GM12878 (cell line): Measurements from ENCODE around the gene ATIC. TPM values are rescaled to one million over a fixed set of nuclear protein-coding genes. Genes with fewer than 3 reads are reported as not detected.

Source experiments
- ATAC-seq: fragments of 200-7000 bp; cut with Tn5 transposase; 3 replicates; pipeline ENCODE4 v1.9.1; 2020; ENCODE audit warnings: mild to moderate bottlenecking, moderate library complexity
- BruUV-seq: library from RNA; stranded (reverse); fragments of 400-500 nt; replicated peaks from 2 replicates; lab custom pipeline; 2021; lab: Mats Ljungman, UMichigan
- CTCF ChIA-PET: fragments of 300-600 bp; sonication (Branson Sonifier 250); formaldehyde crosslinking; extraction: SDS; loops from one replicate; lab custom pipeline; 2021; ENCODE audit warnings: inconsistent platforms; lab: Yijun Ruan, JAX
- POLR2A ChIA-PET: fragments of 350-600 bp; formaldehyde crosslinking; extraction: SDS; loops from one replicate; lab custom pipeline; 2021; ENCODE audit warnings: inconsistent platforms; lab: Charles Lee
- RAD21 ChIA-PET: fragments of 300-600 bp; sonication (Branson Sonifier 250); formaldehyde crosslinking; loops from one replicate; lab custom pipeline; 2023; ENCODE audit warnings: antibody characterized with exemption; ENCODE audit not compliant: unreplicated experiment; lab: Charles Lee
- SMC1A ChIA-PET: fragments of 300-600 bp; sonication (Branson Sonifier 250); formaldehyde crosslinking; loops from one replicate; lab custom pipeline; 2023; ENCODE audit not compliant: unreplicated experiment, uncharacterized antibody; lab: Charles Lee
- DNase-seq: peaks from one replicate; pipeline ENCODE4 v3.0.0-alpha.2; 2011; ENCODE audit warnings: low read depth, low spot score
- FAIRE-seq: peaks from 3 replicates; lab custom pipeline; 2011; peaks lifted over from hg19 to GRCh38; lab: Jason Lieb, UNC
- H2AFZ ChIP-seq: 2 replicates; pipeline ENCODE4 v1.6.0; 2011; ENCODE audit warnings: low read depth, low read length, control low read depth; ENCODE audit not compliant: control insufficient read depth
- H3K27ac ChIP-seq: 2 replicates; pipeline ENCODE4 v1.5.1; 2011; ENCODE audit warnings: control low read depth; ENCODE audit not compliant: control insufficient read depth, insufficient read depth
- H3K27me3 ChIP-seq, 2 experiments: replicated peaks in 1 of 2; 2 replicates each; pipeline versions ENCODE4 v1.6.0 to v1.6.1; 2011; ENCODE audit warnings: low read length in 1 of 2; ENCODE audit not compliant: control insufficient read depth in 2 of 2, insufficient read depth in 2 of 2
- H3K36me3 ChIP-seq, 2 experiments: 2 replicates each; pipeline ENCODE4 v1.5.1; 2011; ENCODE audit warnings: low read length in 1 of 2; ENCODE audit not compliant: control insufficient read depth in 2 of 2, insufficient read depth in 2 of 2
- H3K4me1 ChIP-seq: 2 replicates; pipeline ENCODE4 v1.6.1; 2011; ENCODE audit warnings: mild to moderate bottlenecking, low read length, moderate library complexity, mixed read lengths; ENCODE audit not compliant: control insufficient read depth, insufficient read depth
- H3K4me2 ChIP-seq: 2 replicates; pipeline ENCODE4 v1.6.0; 2011; ENCODE audit warnings: control low read depth; ENCODE audit not compliant: control insufficient read depth, insufficient read depth
- H3K4me3 ChIP-seq: fragments of 200-600 bp; sonication (generic); 2 replicates; pipeline ENCODE4 v1.5.1; 2016
- H3K79me2 ChIP-seq: 2 replicates; pipeline ENCODE4 v1.6.0; 2011; ENCODE audit warnings: low read length; ENCODE audit not compliant: control insufficient read depth, insufficient read depth
- H3K9ac ChIP-seq: 2 replicates; pipeline ENCODE4 v1.8.0; 2011; ENCODE audit warnings: low read length, control low read depth, mixed read lengths; ENCODE audit not compliant: control insufficient read depth, insufficient read depth
- H3K9me3 ChIP-seq: replicated peaks from 3 replicates; pipeline ENCODE4 v1.5.1; 2011; ENCODE audit warnings: mild to moderate bottlenecking, low read length; ENCODE audit not compliant: control insufficient read depth, insufficient read depth
- H4K20me1 ChIP-seq: 2 replicates; pipeline ENCODE4 v1.6.0; 2011; ENCODE audit not compliant: control insufficient read depth, insufficient read depth
- BACH1 ChIP-seq: fragments of 450-650 bp; IDR thresholded peaks from 2 replicates; pipeline ENCODE4 v1.6.1; 2017; ENCODE audit warnings: mild to moderate bottlenecking, borderline replicate concordance
- CREB1 ChIP-seq: IDR thresholded peaks from 2 replicates; pipeline ENCODE4 v1.6.1; 2012; ENCODE audit warnings: low read depth, mild to moderate bottlenecking, inconsistent platforms
- CREM ChIP-seq: IDR thresholded peaks from 2 replicates; pipeline ENCODE4 v1.6.1; 2014; ENCODE audit warnings: antibody characterized with exemption, low read depth
- CUX1 ChIP-seq: IDR thresholded peaks from 2 replicates; pipeline ENCODE4 v1.6.1; 2012; ENCODE audit warnings: improper control_type of control experiment, low read depth, low read length; ENCODE audit not compliant: insufficient replicate concordance
- HCFC1 ChIP-seq: fragments of 150-350 bp; IDR thresholded peaks from 2 replicates; pipeline ENCODE4 v1.6.1; 2014; ENCODE audit warnings: low read length
- KDM1A ChIP-seq: fragments of 200-600 bp; sonication (generic); IDR thresholded peaks from 2 replicates; pipeline ENCODE4 v1.6.1; 2016; ENCODE audit warnings: borderline replicate concordance
- MXI1 ChIP-seq: fragments of 150-350 bp; IDR thresholded peaks from 2 replicates; pipeline ENCODE4 v1.6.1; 2011; ENCODE audit warnings: low read depth, mild to moderate bottlenecking, inconsistent platforms, low read length, improper control_type of control experiment
- PAX5 ChIP-seq: IDR thresholded peaks from 2 replicates; pipeline ENCODE4 v1.6.1; 2011; ENCODE audit warnings: low read depth, low read length, borderline replicate concordance
- POLR2AphosphoS2 ChIP-seq: IDR thresholded peaks from 2 replicates; pipeline ENCODE4 v1.6.1; 2011; ENCODE audit warnings: low read depth, mild to moderate bottlenecking, low read length, improper control_type of control experiment, moderate library complexity
- TCF12 ChIP-seq: IDR thresholded peaks from 2 replicates; pipeline ENCODE4 v1.6.1; 2011; ENCODE audit warnings: low read depth, mild to moderate bottlenecking, low read length
- TCF7 ChIP-seq: IDR thresholded peaks from 2 replicates; pipeline ENCODE4 v1.6.1; 2014; ENCODE audit warnings: antibody characterized with exemption, borderline replicate concordance
- ZSCAN29 ChIP-seq: fragments of 450-650 bp; IDR thresholded peaks from 2 replicates; pipeline ENCODE4 v1.6.1; 2017; ENCODE audit warnings: mild to moderate bottlenecking, moderate library complexity
- WGBS: methylation state at CpG from one replicate; pipeline ENCODE4 v1.1.6; 2016; ENCODE audit warnings: low lambda C conversion rate; ENCODE audit not compliant: insufficient replicate concordance, insufficient coverage; ENCODE audit errors: missing lambda C conversion rate; 5-methylcytosine and 5-hydroxymethylcytosine counted together
- in situ Hi-C: fragments of 300-500 bp; cut with MboI; formaldehyde crosslinking; loops from 9 replicates; pipeline ENCODE4 v1.14.3; 2018; ENCODE audit warnings: mixed read lengths
- intact Hi-C: fragments of 100-400 bp; cut with micrococcal nuclease; formaldehyde crosslinking; loops from one replicate; pipeline ENCODE4 v1.14.2; 2022; ENCODE audit not compliant: unreplicated experiment
- polyA plus RNA-seq, 11 experiments: library from polyadenylated mRNA; depleted of rRNA in 4 of 11; unstranded in 6 of 11; stranded (reverse) in 5 of 11; fragments of >200 nt; fragmentation: Nextera tagmentation in 4 of 11; fragmentation: Illumina TruSeq in 1 of 11; extraction: Ambion mirVana in 4 of 11; extraction: Trizol in 1 of 11; gene quantifications; 1 replicate in 1 of 11; 2 replicates in 10 of 11; pipeline versions ENCODE4 v1.2.1 to v1.2.3, GENCODE V29; 2011 to 2016; ENCODE audit warnings: inconsistent platforms in 2 of 11, missing spikeins in 2 of 11, low read depth in 1 of 11
- total RNA-seq, 4 experiments: library from RNA; depleted of rRNA in 3 of 4; stranded (reverse); fragments of >200 nt in 3 of 4; fragmentation: Illumina TruSeq in 1 of 4; extraction: Trizol in 1 of 4; gene quantifications; 2 replicates each; pipeline versions ENCODE4 v1.2.1 to v1.2.3, GENCODE V29; 2013 to 2021

ATIC gene
- total and polyA plus RNA-seq, 10 of the 15 experiments (the other 5 are each of a cell fraction or from before 2014, with no cell fraction given), result 45.1 to 518 (median 306) TPM

DNA sequence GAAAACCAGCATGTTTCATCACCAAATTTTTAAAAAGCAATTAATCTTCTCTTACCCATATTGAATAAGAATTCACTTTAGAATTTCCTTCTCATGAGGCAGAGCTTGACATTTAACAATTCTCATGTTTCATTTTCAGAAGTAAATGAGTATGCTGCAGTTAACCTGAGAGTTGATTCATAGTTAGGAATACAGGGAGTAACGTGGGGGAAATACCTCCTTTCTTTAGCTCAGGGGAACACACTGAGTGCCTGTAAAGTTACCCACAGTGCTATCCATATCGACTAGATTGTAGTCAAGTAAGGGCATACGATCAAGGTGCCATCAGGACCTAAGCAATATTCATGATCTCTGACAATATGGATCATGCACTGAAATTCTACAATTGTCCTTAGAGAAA is 38.9 kb upstream of the ATIC start:
- in situ Hi-C loops (loop anchor here (10.0 kb wide), 1 partner anchor 308 kb away; no protein-coding TSS in a partner anchor), intact Hi-C loops (loop anchor here (5.0 to 10.0 kb wide), 2 partner anchors 649 to 958 kb away; no protein-coding TSS in a partner anchor)
- POLR2A ChIA-PET, result no interaction called here
- Histone ChIP-seq H3K27me3 (no peaks in the 10 kb centered on the region), H3K9me3 (no peaks in the 10 kb centered on the region), H3K4me1 (peaks cover 4% of the 10 kb centered on the region), H3K79me2 (no peaks in the 10 kb centered on the region), H3K27ac (no peak overlapping the region; the same call in 1 of the 2 replicates), H4K20me1 (no peaks in the 10 kb centered on the region), H3K4me2 (no peak overlapping the region), H3K9ac (no peak overlapping the region), H3K4me3 (no peak overlapping the region), H3K36me3 (no peaks in the 10 kb centered on the region), H2AFZ (peak overlapping the region; percentile 37; the same call in 1 of the 2 replicates)
- SMC1A ChIA-PET, result interaction anchor here (0.6 to 4.1 kb wide), 8 partner anchors 10 to 660 kb away, joined by 3 to 23 read pairs (median 3); partner anchors contain the start of gene ATIC
- CTCF ChIA-PET, result interaction anchor here (0.6 to 0.9 kb wide), 3 partner anchors 9 to 170 kb away, joined by 3 to 5 read pairs (median 3); no protein-coding TSS in a partner anchor
- RAD21 ChIA-PET, result interaction anchor here (1.0 to 2.6 kb wide), 3 partner anchors 21 to 659 kb away, joined by 4 to 8 read pairs (median 5); no protein-coding TSS in a partner anchor
- peak; percentile 65 for ATAC-seq
- no TSS peak for BruUV-seq
- no peak for FAIRE-seq
- no peak for TF ChIP-seq PAX5
- DNase-seq, result no peak
- WGBS, result 6% methylated on average over 3 of the region's 3 CpGs

DNA sequence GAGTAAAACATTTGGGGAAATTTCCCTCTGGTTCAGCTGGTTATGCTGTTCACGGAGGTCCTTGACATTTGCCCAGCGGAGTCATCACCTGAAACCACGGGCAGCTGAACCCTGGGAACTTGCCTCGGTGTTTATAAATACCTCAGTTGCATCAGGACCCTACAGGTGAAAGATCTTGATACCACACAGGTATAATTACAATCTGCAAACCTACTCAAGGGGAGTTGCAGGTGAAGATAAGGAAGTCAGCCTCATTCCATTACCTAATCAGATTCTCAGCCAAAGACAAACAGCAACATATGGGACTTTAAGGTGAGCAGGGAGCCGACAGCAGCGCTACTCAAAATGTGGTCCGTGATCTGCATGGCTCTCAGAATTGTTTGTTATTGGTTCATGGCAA is 37.0 kb upstream of the ATIC start:
- H3K4me2 ChIP-seq, result no peak overlapping the region
- 83% methylated on average over 7 of the region's 7 CpGs for WGBS
- CTCF ChIA-PET, result interaction anchor here (0.8 kb wide), 1 partner anchor 655 kb away, joined by 3 read pairs; no protein-coding TSS in a partner anchor
- TF ChIP-seq CREB1, result no peak
- TF ChIP-seq MXI1, result no peak
- TF ChIP-seq CREM, result no peak
- no peak for TF ChIP-seq ZSCAN29
- TF ChIP-seq BACH1, result no peak
- TF ChIP-seq CUX1, result no peak
- no peak for TF ChIP-seq POLR2AphosphoS2
- TF ChIP-seq TCF12, result no peak
- no peak for TF ChIP-seq TCF7
- TF ChIP-seq HCFC1, result no peak
- TF ChIP-seq KDM1A, result no peak

More for the DNA sequence above, 37.0 kb upstream of the ATIC start:
- DNase-seq (no peak), ATAC-seq (no peak), FAIRE-seq (no peak)
- no peaks in the 10 kb centered on the region for H4K20me1 ChIP-seq
- SMC1A ChIA-PET, result interaction anchor here (1.1 kb wide), 1 partner anchor 14 kb away, joined by 3 read pairs; no protein-coding TSS in a partner anchor
- H3K4me1 ChIP-seq, result peaks cover 4% of the 10 kb centered on the region
- no peak overlapping the region for H3K9ac ChIP-seq
- intact Hi-C loops, result loop anchor here (5.0 to 10.0 kb wide), 2 partner anchors 647 to 960 kb away; no protein-coding TSS in a partner anchor
- H3K27me3 ChIP-seq, result no peaks in the 10 kb centered on the region
- no peaks in the 10 kb centered on the region for H3K79me2 ChIP-seq
- no TSS peak for BruUV-seq
- H2AFZ ChIP-seq, result no peak overlapping the region
- in situ Hi-C loops, result loop anchor here (10.0 kb wide), 1 partner anchor 310 kb away; no protein-coding TSS in a partner anchor
- H3K27ac ChIP-seq, result no peak overlapping the region
- H3K9me3 ChIP-seq, result no peaks in the 10 kb centered on the region
- H3K4me3 ChIP-seq, result no peak overlapping the region
- POLR2A ChIA-PET, result no interaction called here
- RAD21 ChIA-PET, result interaction anchor here (1.2 kb wide), 1 partner anchor 654 kb away, joined by 3 read pairs; no protein-coding TSS in a partner anchor
- H3K36me3 ChIP-seq, result no peaks in the 10 kb centered on the region
